ENCODE results near the gene ZBTB7C.
"Not testable (repeated sequence)": the region's sequence is repeated elsewhere in the genome, so short reads cannot be mapped to it uniquely, and the experiment has no call there.

Gene ZBTB7C

DNA sequence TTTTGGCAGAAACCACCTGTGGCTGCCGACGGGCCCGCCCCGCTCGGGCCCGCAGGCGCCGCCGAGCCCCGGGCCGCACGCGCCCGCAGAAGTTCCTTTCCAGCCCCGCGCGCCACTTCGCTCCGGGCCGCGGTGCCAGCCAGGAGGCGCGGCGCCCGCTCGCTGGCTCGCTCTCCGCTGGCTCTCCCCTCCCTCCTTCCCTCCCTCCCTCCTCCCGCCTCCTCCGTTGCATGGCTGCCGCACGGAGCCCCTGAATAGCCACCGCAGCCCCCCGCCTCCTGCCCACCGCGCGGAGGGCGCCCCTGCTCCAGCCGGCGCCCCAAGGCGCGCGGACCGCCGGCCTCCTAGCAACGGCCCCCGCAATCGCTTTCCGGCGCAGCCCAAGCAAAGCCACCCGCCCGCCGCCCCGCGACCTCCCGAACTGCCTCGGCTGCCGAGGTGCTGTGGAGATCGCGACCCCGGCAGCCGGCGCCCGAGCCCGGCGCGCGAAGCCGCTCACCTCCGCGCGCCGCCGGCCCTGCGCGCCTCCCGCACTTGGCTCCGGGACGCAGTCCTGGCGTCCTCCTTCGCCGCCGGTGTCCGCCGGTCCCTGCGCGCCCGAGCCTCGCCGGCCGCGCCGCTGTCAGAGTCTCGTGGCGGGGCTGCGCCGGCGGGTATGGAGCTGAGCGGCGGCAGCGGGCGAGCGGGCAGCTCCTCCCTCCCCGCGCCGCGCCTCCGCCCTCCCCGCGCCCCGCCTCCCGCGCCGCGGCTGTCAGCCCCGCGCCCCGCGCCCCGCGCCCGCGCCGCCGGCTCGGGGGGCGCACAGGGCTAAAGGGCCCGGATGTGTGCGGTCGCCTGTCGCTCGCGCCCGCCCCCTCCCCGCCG lies at the start of gene ZBTB7C:
Gene ZBTB7C, minus strand, starts transcription at position 657 of the 864 bp plus-strand sequence.
- peak in 4 of 14 donors; percentile 25 to 64 (median 44) for DNase-seq

DNA sequence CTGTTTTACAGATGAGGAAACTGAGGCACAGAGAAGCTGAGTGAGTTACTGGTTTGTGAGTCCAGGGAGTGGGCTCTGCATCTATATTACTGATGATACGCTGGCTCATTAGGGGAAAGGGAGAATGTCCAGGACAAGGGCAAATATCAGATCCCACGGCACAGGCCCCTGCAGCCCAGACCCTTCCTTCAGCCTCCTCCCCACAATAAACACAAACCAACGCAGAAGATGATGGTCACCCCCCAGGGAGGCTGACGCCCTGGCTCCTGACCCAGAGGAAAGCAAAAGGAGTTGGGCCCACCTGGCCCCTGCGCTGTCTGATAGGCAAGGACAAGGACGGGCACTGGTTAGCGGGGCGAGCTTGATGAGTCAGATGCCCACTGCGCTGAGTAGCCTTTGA lies 47.7 kb upstream of the ZBTB7C start:
- DNase-seq = no peak

GRCh38 chr18:48455555-48456478 lies 46.6 kb upstream of the ZBTB7C start:
- DNase-seq = peak in 1 of 14 donors; percentile 9

- DNase-seq = no peak
These were observed 45.1 kb upstream of the ZBTB7C start for GRCh38 chr18:48454261-48454757.

DNA sequence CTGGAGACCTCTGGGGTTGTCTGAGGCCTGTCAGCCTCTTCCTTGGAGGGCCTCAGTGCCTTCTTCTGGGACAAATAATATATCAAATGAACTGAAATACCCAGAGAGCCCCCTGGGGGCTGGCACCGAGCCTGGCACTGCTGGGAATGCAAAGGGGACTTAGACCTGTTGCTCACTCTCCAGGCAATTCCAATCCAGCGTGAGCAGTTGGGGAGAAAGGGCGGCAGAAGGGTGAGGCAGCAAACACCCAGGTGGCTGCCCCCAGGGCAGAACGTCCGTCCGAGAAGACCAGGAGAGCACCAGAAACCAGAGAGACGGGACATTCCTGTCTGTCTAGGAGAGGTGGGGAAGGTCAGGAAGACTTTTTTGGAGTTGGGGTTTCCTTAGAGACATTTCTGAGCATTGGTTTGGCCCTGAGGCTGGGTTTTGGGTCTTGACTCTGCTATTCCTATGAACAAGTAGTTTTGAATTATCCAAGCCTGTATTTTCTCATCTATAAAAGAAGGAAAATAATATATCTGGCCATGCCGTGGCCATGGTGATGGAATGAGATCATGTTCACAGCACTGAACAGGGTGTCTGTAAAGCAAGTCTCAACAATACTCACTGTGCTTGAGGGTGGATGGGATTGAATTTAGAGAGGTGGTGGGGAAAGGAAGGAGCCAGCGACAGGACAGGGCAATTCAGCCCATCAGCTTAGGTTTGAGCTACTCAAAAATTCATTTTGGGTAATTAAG lies 44.3 kb upstream of the ZBTB7C start:
- peak in 1 of 14 donors; percentile 72 for DNase-seq

DNA sequence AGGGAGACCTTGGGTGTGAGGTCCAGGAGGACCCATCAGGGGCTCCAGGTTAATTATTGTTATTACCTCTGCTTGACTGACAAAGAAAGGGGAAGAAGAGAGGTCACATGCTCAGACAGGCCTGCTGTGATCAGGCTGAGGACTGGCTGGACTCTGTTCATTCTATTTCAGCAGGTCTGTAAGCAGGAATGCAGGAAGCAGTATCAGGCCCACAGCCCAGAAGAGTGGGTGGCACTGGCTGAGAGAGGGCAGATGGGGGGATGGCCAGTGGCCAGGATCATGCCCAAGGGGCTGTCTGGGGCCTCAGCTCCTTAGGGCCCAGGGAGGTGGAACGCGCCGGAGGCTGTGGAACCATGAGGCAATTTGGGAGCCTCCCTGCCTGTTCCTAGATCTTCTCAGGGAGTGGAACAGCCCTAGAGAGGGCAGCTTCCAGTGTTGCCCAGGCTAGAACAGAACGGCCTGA lies 43.7 kb upstream of the ZBTB7C start:
- DNase-seq = peak in 3 of 14 donors; percentile 22 to 37 (median 31)

DNA sequence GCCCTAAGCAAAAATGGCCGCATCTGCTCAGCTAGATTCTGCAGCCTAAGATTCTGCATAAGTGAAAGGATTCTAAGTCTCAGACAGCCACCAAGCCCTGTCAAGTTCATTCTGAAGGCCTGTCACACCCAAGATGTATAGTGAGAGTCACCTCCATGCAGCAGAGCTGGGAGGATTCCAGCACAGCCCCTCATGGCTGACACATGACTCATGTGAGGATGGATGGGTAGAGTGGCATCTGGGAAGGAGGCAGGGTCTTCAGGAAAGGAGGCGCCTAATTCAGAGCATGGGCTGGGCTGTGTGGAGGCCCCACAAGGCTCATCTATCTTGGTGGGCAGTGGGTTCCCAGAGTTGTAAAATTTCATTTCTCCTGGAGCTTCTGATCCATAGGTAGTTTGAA lies 41.5 kb upstream of the ZBTB7C start:
- DNase-seq = no peak

DNA sequence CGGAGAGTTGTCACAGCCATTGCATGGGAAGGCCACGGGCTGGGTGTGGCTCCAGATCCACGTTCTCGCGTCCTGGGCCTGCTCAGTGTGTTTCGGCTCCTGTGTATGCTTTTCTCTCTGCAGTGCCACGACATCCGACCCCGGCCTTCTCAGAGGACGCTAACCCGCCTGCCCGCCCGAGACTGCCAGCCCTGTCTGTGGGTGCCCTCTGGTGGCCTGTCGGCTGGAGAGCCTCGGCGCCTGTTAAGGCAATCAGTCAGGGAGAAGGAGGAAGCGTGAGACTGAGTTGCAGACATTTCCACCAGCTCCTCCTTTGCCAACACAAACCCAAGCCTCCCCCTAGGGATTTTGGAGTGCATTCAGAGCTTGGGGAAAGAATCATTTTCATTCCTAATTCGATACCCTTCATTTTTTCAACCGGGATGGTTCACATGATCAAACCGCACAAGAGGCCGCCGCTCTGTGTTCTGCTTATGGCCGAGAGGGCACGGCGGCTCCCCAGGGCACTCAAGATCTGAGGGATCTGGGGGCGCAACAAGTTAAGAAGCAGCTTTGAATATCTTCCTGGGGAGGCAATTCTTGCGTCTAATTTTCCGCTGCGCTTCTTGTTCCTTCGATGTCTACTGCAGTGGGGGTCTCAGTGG lies 37.5 kb upstream of the ZBTB7C start:
- DNase-seq = peak in 13 of 14 donors; percentile 20 to 81 (median 60)

DNA sequence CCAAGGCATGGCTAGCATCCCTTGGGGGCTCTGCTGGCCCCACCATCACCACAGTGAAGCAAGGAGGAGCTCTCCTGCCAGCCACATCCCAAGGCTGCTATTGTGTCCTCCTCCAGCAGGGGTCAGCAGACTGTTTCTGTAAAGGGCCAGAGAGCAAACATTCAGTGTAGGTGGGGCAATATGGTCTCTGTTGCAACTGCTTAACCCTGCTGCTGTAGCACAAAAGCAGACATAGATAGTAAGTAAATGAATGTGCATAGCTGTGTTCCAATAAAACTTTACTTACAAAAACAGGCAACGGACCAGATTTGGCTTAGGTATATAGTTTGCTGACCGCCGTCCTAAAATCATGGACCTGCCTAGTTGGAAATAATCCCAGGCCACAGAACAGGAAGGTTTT lies 36.4 kb upstream of the ZBTB7C start:
- DNase-seq = peak in 10 of 14 donors; percentile 12 to 54 (median 26)

DNA sequence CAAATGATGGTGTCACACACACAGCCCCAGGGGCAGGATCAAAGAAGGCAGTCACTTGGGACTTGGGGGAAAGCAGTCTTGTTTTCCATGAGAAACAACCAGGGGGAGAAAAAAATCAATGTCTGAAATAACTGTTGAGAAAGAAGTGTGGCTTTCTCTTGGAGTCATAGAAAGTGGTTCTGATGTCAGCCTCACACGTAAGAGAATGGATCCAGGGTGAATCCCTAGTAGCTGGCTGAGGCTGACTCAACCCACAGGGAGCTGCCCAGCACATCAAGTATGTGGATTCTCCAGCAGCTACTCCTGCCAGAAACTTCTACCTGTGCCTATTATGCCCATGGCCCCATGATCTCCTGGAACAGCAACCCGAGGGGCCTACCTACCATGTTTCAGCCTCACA lies 33.6 kb upstream of the ZBTB7C start:
- DNase-seq = no peak

DNA sequence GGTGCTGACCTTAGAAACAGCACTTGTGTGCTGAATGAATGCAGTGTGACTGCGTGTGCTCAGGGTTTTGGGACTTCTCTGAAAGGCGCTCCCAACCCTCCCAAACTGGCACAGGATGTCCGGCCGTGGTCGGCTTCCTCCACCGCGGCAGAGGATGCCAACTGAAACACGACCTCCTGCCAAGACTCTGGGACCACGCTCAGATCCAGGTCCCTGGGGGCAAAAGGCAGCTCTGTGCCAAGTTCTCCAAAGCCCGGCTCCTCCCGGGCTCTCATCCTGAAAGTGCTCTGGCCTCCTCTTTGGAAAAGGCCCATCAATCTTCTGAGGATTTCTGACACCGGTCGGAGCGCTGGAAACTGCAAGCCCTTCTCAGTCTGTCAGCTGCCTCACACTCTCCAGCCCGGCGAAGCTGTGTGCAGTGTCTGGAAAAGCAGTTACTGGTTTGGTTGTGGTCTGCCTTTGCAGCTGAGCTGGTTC lies 32.3 kb upstream of the ZBTB7C start:
- DNase-seq = peak in 7 of 14 donors; percentile 15 to 57 (median 44)

GRCh38 chr18:48440924-48441323 lies 31.7 kb upstream of the ZBTB7C start:
- no peak for DNase-seq

DNA sequence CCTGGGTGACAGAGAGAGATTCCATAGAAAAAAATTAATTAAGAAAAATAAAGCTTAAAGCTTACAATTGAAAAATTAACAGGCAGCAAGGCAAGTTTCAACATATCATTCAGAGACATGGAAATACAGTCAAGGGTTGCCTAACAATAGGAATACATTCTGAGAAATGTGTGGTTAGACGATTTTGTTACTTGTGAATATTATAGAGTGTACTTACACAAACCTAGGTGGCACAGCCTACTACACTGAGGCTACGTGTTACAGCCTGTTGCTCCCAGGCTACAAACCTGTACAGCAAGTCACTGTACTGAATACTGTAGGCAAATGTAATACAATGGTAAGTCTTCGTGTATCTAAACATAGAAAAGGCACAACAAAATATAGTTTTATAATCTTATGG lies 27.7 kb upstream of the ZBTB7C start:
- no peak for DNase-seq

- not testable (repeated sequence) for DNase-seq
These were observed 25.2 kb upstream of the ZBTB7C start for GRCh38 chr18:48434382-48434781.

DNA sequence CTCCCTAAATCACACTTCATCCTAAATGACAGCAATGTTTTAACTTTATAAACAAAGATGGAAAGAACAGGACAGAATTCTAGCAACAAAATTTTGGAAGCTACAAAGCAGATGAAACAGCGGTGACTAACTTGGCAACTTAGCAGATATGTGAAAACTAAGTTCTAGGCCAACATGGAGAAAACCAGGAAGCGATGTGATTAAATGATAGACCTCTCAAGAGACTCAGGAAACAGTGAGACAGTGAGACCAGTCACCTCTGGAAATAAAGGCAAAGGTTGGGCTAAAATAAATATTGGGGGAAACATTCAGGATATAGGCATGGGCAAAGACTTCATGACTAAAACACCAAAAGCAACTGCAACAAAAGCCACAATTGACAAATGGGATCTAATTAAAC lies 24.4 kb upstream of the ZBTB7C start:
- no peak for DNase-seq

DNA sequence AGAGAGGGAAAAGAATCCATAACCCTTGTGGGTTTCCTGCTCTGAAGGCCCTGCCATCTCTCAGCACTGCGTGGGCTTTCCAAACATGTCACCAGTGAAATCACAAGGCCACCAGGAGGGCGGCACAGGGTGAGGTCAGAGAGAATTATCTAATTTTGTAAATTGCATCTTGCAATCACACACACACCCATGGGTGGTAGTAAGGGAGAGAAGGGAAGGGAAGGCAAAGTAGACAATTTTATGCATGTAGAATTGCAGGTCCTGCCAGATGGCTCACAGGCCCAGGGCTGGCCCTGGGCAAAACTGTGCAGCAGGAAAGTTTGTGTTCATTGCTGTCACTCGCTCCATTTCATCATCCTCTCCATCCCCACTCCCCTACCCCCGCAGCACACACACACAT lies 21.0 kb upstream of the ZBTB7C start:
- no peak for DNase-seq

GRCh38 chr18:48428475-48429177 lies 19.4 kb upstream of the ZBTB7C start:
- no peak for DNase-seq

GRCh38 chr18:48422947-48423378 lies 13.8 kb upstream of the ZBTB7C start:
- DNase-seq = no peak

DNA sequence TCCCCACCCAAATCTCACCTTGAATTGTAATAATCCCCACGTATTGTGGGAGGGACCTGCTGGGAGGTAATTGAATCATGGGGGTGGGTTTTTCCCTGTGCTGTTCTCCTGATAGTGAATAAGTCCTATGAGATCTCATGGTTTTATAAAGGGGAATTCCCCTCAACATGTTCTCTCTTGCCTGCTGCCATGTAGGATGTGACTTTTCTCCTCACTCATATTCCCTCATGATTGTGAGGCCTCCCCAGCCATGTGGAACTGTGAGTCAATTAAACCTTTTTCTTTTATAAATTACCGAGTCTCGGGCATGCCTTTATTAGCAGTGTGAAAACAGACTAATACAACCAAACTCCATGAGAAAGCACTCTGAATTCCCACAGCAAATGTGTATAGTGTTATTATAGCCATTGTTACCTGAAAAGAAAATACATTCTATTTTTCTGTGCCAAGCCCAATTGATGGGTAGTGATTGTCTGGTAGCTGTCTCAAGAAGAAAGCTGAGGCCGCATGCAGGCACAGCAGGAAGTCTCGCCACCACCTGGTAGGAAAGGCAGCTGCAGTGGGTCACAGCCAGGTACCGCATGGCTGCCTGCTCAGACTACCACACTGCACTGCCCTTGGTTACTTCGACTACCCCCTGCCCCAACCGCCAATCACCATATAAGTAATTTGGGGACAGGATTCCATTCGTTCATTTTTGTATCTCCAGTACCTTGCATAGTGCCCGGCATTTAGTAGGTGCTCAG lies 10.3 kb upstream of the ZBTB7C start:
- no peak for DNase-seq
